Gastroesophageal sphincter (tissue), 4 donors: ENCODE results near the gene SUGCT. TPM values are rescaled to one million over a fixed set of nuclear protein-coding genes. Genes with fewer than 3 reads are reported as not detected.
"Not testable (repeated sequence)": the region's sequence is repeated elsewhere in the genome, so short reads cannot be mapped to it uniquely, and the experiment has no call there.

Source experiments
- ATAC-seq: fragments of 150-250 bp; one replicate; pipeline ENCODE4 v1.9.1; 2016; ENCODE audit warnings: mild to moderate bottlenecking, moderate library complexity
- H3K27ac ChIP-seq, 4 donors: fragments of 200-600 bp; sonication (generic) in 3 of 4; 1 replicate in 3 of 4; 2 replicates in 1 of 4; pipeline ENCODE4 v1.5.1; 2016 to 2019
- H3K27me3 ChIP-seq: fragments of 200-600 bp; sonication (generic); one replicate; pipeline ENCODE4 v1.5.1; 2019
- H3K36me3 ChIP-seq, 2 donors: fragments of 200-600 bp; sonication (generic); one replicate each; pipeline ENCODE4 v1.5.1; 2019; ENCODE audit warnings: control low read depth in 1 of 2
- H3K4me1 ChIP-seq, 3 donors: fragments of 200-600 bp; sonication (generic); 1 replicate in 2 of 3; 2 replicates in 1 of 3; pipeline ENCODE4 v1.5.1; 2016 to 2019; ENCODE audit warnings: control low read depth in 2 of 3
- H3K4me3 ChIP-seq, 2 donors: fragments of 200-600 bp; sonication (generic); one replicate each; pipeline ENCODE4 v1.5.1; 2019; ENCODE audit warnings: mild to moderate bottlenecking in 1 of 2, moderate library complexity in 1 of 2
- H3K9me3 ChIP-seq, 3 donors: fragments of 200-600 bp; sonication (generic); one replicate each; pipeline ENCODE4 v1.5.1; 2017 to 2019; ENCODE audit warnings: control low read depth in 2 of 3
- EP300 ChIP-seq: sonication (generic); formaldehyde crosslinking; IDR thresholded peaks from one replicate; pipeline ENCODE4 v1.6.1; 2017; ENCODE audit warnings: antibody characterized with exemption, mild to moderate bottlenecking
- POLR2A ChIP-seq, 2 donors: fragments of 450-650 bp; IDR thresholded peaks; one replicate each; pipeline ENCODE4 v1.6.1; 2017; ENCODE audit warnings: antibody characterized with exemption in 2 of 2, mild to moderate bottlenecking in 2 of 2, moderate library complexity in 1 of 2
- POLR2AphosphoS5 ChIP-seq: sonication (generic); formaldehyde crosslinking; IDR thresholded peaks from one replicate; pipeline ENCODE4 v1.6.1; 2017; ENCODE audit warnings: antibody characterized with exemption
- WGBS, 2 donors: methylation state at CpG; one replicate each; pipeline ENCODE4 v1.1.5; 2018; ENCODE audit warnings: low coverage in 1 of 2; 5-methylcytosine and 5-hydroxymethylcytosine counted together
- total RNA-seq, 4 donors: library from RNA; depleted of rRNA; stranded (reverse); fragments of >200 nt; gene quantifications; one replicate each; pipeline ENCODE4 v1.1.0, GENCODE V29; 2016
- TF ChIP-seq, protein P1 (sequence below), 4 experiments: fragments of 200-600 bp in 2 of 4; fragments of 450-650 bp in 2 of 4; sonication (generic) in 1 of 4; IDR thresholded peaks; one replicate each; pipeline ENCODE4 v1.5.1; 2017 to 2019; ENCODE audit warnings: antibody characterized with exemption in 4 of 4, mild to moderate bottlenecking in 2 of 4, moderate library complexity in 2 of 4

Gene SUGCT
- total RNA-seq, 4 donors from 2014 or later = 1.2 to 17.3 (median 10.8) TPM

DNA sequence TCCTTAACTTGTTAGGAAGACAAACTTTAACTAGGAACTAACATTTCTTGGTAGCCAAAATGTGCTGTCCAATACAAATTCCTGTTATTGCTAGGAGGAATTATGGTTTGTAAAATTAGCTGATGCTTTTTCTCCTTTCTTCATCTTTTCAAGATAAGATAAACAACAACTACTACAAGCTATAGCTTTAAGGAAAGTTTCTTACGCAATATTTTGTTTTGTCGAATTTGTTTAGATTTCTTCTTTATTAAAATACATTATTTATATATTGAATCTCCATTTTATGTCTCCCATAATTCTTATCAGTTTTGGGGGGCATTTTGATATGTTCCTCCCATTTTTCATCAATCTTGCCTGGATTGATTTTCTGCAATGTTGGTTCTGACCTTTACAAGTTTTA lies 277.5 kb downstream of the SUGCT start:
- H3K36me3 ChIP-seq = no peaks in the 10 kb centered on the region
- ATAC-seq = no peak
- 93 to 96% methylated on average over 2 of the region's 2 CpGs for WGBS, 2 donors
- no peak overlapping the region for H3K4me3 ChIP-seq
- TF ChIP-seq POLR2A (IDR thresholded peaks at IDR 0.05) (no peak), POLR2AphosphoS5 (no peak), EP300 (no peak)
- TF ChIP-seq, protein P1, sequence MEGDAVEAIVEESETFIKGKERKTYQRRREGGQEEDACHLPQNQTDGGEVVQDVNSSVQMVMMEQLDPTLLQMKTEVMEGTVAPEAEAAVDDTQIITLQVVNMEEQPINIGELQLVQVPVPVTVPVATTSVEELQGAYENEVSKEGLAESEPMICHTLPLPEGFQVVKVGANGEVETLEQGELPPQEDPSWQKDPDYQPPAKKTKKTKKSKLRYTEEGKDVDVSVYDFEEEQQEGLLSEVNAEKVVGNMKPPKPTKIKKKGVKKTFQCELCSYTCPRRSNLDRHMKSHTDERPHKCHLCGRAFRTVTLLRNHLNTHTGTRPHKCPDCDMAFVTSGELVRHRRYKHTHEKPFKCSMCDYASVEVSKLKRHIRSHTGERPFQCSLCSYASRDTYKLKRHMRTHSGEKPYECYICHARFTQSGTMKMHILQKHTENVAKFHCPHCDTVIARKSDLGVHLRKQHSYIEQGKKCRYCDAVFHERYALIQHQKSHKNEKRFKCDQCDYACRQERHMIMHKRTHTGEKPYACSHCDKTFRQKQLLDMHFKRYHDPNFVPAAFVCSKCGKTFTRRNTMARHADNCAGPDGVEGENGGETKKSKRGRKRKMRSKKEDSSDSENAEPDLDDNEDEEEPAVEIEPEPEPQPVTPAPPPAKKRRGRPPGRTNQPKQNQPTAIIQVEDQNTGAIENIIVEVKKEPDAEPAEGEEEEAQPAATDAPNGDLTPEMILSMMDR (IDR thresholded peaks at IDR 0.05) = no peak
- H3K27ac ChIP-seq = no peak overlapping the region
- no peaks in the 10 kb centered on the region for H3K27me3 ChIP-seq
- H3K9me3 ChIP-seq = no peaks in the 10 kb centered on the region
- no peaks in the 10 kb centered on the region for H3K4me1 ChIP-seq

DNA sequence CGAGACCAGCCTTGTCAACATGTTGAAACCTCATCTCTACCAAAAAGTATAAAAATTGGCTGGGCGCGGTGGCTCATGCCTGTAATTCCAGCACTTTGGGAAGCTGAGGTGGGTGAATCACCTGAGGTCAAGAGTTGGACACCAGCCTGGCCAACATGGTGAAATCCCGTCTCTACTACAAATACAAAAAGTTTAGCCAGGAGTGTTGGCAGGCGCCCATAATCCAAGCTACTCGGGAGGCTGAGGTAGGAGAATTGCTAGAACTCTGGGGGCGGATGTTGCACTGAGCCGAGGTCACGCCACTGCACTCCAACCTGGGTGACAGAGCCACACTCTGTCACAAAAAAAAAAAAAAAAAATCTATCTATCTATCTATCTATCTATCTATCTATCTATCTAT lies 279.9 kb downstream of the SUGCT start:
- not testable (repeated sequence) for H3K27me3 ChIP-seq, H3K4me1 ChIP-seq, H3K4me3 ChIP-seq, ATAC-seq, H3K27ac ChIP-seq, H3K9me3 ChIP-seq, H3K36me3 ChIP-seq
- WGBS, 2 donors = 89% methylated on average over 7 of the region's 9 CpGs; no CpG with 5 or more reads in 1 of the 2 donors

DNA sequence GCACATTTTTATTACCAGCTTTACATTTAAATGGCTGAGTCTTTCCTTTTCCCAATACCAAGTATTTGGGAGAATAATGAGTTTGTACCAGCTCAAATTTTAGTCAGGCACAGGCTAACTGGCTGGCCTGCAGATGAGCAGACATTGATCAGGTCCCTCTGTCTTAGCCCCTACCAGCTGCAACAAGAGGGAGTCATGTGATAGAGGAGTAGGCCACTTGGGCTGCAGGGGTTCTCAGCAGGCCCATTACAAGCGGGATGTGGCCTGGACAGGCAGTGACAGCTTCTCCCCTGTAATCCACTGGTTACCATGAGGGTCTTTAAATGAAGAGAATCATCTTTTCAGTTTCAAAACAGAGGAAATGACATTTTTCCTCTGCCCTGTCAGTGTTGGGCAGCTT lies 283.6 kb downstream of the SUGCT start:
- Histone ChIP-seq H3K4me3 (no peak overlapping the region), H3K27ac (no peak overlapping the region), H3K27me3 (no peaks in the 10 kb centered on the region), H3K4me1 (no peaks in the 10 kb centered on the region), H3K9me3 (no peaks in the 10 kb centered on the region), H3K36me3 (no peaks in the 10 kb centered on the region)
- no peak for ATAC-seq
- WGBS, 2 donors = 60% methylated on average over 1 of the region's 1 CpG; no CpG with 5 or more reads in 1 of the 2 donors
- TF ChIP-seq, protein P1 (IDR thresholded peaks at IDR 0.05) = no peak
- no peak for TF ChIP-seq POLR2A (IDR thresholded peaks at IDR 0.05)
- TF ChIP-seq POLR2AphosphoS5 = no peak
- no peak for TF ChIP-seq EP300

DNA sequence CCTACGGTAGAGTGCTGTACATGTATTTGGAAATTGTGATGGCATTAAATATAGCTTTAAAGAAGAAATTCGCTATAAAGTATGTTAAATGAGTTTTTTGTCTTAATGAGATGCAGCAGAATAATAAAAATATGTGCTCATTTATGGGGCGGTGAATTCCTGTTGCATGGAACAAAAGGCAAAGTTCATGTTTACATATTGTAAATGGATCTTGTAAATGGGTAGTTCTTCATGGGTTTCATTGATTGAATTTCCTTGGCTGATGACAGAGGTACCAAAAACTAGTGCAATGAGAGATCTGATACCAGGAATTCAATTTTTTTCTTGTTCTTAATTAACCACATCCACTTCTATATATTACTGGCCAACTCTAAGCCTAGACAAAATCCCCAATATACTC lies 284.2 kb downstream of the SUGCT start:
- ATAC-seq = no peak
- Histone ChIP-seq H3K4me1 (no peaks in the 10 kb centered on the region), H3K27ac (no peak overlapping the region), H3K9me3 (no peaks in the 10 kb centered on the region), H3K27me3 (no peaks in the 10 kb centered on the region), H3K36me3 (no peaks in the 10 kb centered on the region), H3K4me3 (no peak overlapping the region)
- no peak for TF ChIP-seq EP300
- TF ChIP-seq, protein P1 (IDR thresholded peaks at IDR 0.05) = no peak
- no peak for TF ChIP-seq POLR2A (IDR thresholded peaks at IDR 0.05)
- TF ChIP-seq POLR2AphosphoS5 = no peak
- 83 to 91% methylated on average over 3 of the region's 3 CpGs for WGBS, 2 donors

DNA sequence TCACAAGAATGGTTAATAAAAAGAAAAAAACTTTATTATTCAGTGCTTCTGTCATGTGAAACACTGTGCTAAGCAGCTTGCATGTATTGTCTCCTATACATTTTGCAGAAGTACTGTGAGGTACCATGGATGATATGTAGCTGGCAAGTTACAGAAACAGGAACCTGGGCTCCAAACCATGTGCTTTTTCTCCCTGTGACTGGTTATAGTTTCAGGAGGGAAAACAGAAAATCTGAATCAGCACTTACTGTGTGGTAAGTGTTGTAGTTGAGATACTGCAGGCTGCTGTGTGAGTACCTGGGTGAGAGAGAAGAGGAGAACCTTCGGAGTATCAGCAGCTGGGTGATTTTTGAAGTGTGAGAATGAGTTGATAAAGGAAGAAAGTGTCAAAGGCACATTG lies 285.0 kb downstream of the SUGCT start:
- no peaks in the 10 kb centered on the region for H3K36me3 ChIP-seq
- no peak overlapping the region for H3K27ac ChIP-seq
- no peak for ATAC-seq
- H3K4me1 ChIP-seq = no peaks in the 10 kb centered on the region
- TF ChIP-seq EP300 (no peak), POLR2A (IDR thresholded peaks at IDR 0.05) (no peak), POLR2AphosphoS5 (no peak)
- TF ChIP-seq, protein P1 (IDR thresholded peaks at IDR 0.05) = no peak
- no CpG with 5 or more reads among the region's 1 CpG for whole genome bisulfite sequencing, 2 donors
- no peaks in the 10 kb centered on the region for H3K27me3 ChIP-seq
- no peaks in the 10 kb centered on the region for H3K9me3 ChIP-seq
- no peak overlapping the region for H3K4me3 ChIP-seq

DNA sequence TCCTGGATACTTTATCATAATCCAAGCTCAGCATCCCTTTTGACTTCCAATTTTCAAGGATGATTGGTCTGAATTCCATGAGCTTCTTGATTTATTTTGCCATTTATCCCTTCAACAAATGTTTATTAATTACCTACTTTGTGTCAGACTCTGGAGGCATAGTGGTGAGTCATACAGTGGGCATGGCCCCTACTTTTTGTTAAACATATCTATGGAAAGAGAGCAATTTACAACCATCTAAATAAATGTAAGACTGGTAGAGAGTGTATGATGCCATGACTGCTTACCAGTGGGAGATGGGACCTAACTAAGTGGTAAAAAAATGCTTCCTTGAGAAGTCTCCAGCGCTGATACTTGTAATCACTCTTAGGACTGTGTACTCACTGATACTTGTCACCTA lies 286.6 kb downstream of the SUGCT start:
- H3K9me3 ChIP-seq = no peaks in the 10 kb centered on the region
- 91 to 100% methylated on average over 1 of the region's 1 CpG for WGBS, 2 donors
- H3K4me1 ChIP-seq = no peaks in the 10 kb centered on the region
- H3K27me3 ChIP-seq = no peaks in the 10 kb centered on the region
- TF ChIP-seq EP300 (no peak), POLR2A (IDR thresholded peaks at IDR 0.05) (no peak), POLR2AphosphoS5 (no peak)
- TF ChIP-seq, protein P1 (IDR thresholded peaks at IDR 0.05) = no peak
- H3K4me3 ChIP-seq = no peak overlapping the region
- H3K36me3 ChIP-seq = no peaks in the 10 kb centered on the region
- no peak overlapping the region for H3K27ac ChIP-seq
- ATAC-seq = no peak
